ENCODE measurements around the gene CREB5. TPM values are rescaled to one million over a fixed set of nuclear protein-coding genes. Genes with fewer than 3 reads are reported as not detected.

The CREB5 gene
- total and polyA plus RNA-seq, 11 donors = 7.6 to 38.7 (median 15.2) TPM

GRCh38 chr7:28584235-28584634 is 171.9 kb downstream of the CREB5 start:
- 96 to 100% (median 97%) methylated on average over 4 of the region's 4 CpGs for WGBS, 4 donors
- no peak for TF ChIP-seq CTCF (IDR thresholded peaks at IDR 0.05)
- TF ChIP-seq POLR2A (IDR thresholded peaks at IDR 0.05) = no peak
- H3K4me1 ChIP-seq = peaks cover 0 to 3% (median 0%) of the 10 kb centered on the region in 12 donors
- H3K9me3 ChIP-seq = no peaks in the 10 kb centered on the region
- DNase-seq = no peak
- H3K27ac ChIP-seq = no peak overlapping the region
- no peak for ATAC-seq
- intact Hi-C loops (cut with DNase I) = no loop called here
- no peaks in the 10 kb centered on the region for H3K36me3 ChIP-seq
- no peaks in the 10 kb centered on the region for H3K27me3 ChIP-seq
- H3K4me3 ChIP-seq = no peak overlapping the region

GRCh38 chr7:28586736-28587135 is 174.4 kb downstream of the CREB5 start:
- no peaks in the 10 kb centered on the region for H3K27me3 ChIP-seq
- H3K27ac ChIP-seq = no peak overlapping the region
- TF ChIP-seq CTCF (IDR thresholded peaks at IDR 0.05) (no peak), POLR2A (IDR thresholded peaks at IDR 0.05) (no peak)
- no peaks in the 10 kb centered on the region for H3K9me3 ChIP-seq
- intact Hi-C loops (cut with DNase I) = no loop called here
- DNase-seq = no peak
- H3K4me3 ChIP-seq = no peak overlapping the region
- no peak for ATAC-seq
- no peaks in the 10 kb centered on the region for H3K36me3 ChIP-seq
- no peaks in the 10 kb centered on the region for H3K4me1 ChIP-seq
- 74 to 81% (median 78%) methylated on average over 4 of the region's 4 CpGs for WGBS, 4 donors

GRCh38 chr7:28587211-28587610 is 174.9 kb downstream of the CREB5 start:
- no peak overlapping the region for H3K27ac ChIP-seq
- TF ChIP-seq POLR2A (IDR thresholded peaks at IDR 0.05) = no peak
- no peak for TF ChIP-seq CTCF (IDR thresholded peaks at IDR 0.05)
- intact Hi-C loops (cut with DNase I) = no loop called here
- no peak overlapping the region for H3K4me3 ChIP-seq
- no peaks in the 10 kb centered on the region for H3K4me1 ChIP-seq
- no peaks in the 10 kb centered on the region for H3K27me3 ChIP-seq
- no peak for ATAC-seq
- DNase-seq = no peak
- no peaks in the 10 kb centered on the region for H3K36me3 ChIP-seq
- H3K9me3 ChIP-seq = no peaks in the 10 kb centered on the region
- 81 to 89% (median 84%) methylated on average over 3 of the region's 3 CpGs for WGBS, 4 donors

- Histone ChIP-seq H3K27ac (no peak overlapping the region), H3K27me3 (no peaks in the 10 kb centered on the region), H3K4me1 (peaks cover 0 to 3% (median 0%) of the 10 kb centered on the region in 12 donors), H3K9me3 (no peaks in the 10 kb centered on the region), H3K36me3 (no peaks in the 10 kb centered on the region), H3K4me3 (no peak overlapping the region)
- no peak for DNase-seq
- no peak for ATAC-seq
- 80 to 87% (median 84%) methylated on average over 5 of the region's 5 CpGs for WGBS, 4 donors
- intact Hi-C loops (cut with DNase I) = no loop called here
- TF ChIP-seq CTCF (IDR thresholded peaks at IDR 0.05) = no peak
- no peak for TF ChIP-seq POLR2A (IDR thresholded peaks at IDR 0.05)
Observed at GRCh38 chr7:28588602-28589001, 176.3 kb downstream of the CREB5 start.
